ENCODE data around the gene SLC9A9. TPM values are rescaled to one million over a fixed set of nuclear protein-coding genes. Genes with fewer than 3 reads are reported as not detected.

The SLC9A9 gene
- total and polyA plus RNA-seq, 2 of the 8 experiments (the other 6 are each of a cell fraction or from before 2014, with no cell fraction given), result 0.48 to 1.1 TPM

GRCh38 chr3:143382816-143383215 lies 465.5 kb downstream of the SLC9A9 start:
- no peak overlapping the region for H3K14ac ChIP-seq (ENCODE audit: insufficient read length)
- no peak overlapping the region for H3K27ac ChIP-seq (ENCODE audit: low read depth, low read length)
- TF ChIP-seq HDAC6 (IDR thresholded peaks at IDR 0.05; ENCODE audit: low read depth, low read length) (no peak), POU5F1 (IDR thresholded peaks at IDR 0.05; ENCODE audit: low read depth, low read length) (no peak), HDAC2 (IDR thresholded peaks at IDR 0.05; ENCODE audit: borderline replicate concordance in 1 of 2, low read depth in 2 of 2, low read length in 2 of 2) (no peak)
- H2AK5ac ChIP-seq (ENCODE audit: low read depth, low read length), result no peak overlapping the region
- no peaks in the 10 kb centered on the region for H3K27me3 ChIP-seq (replicated peaks in 1 of 4; ENCODE audit: control insufficient read depth in 3 of 4, extremely low read depth in 1 of 4, insufficient read depth in 3 of 4, low read length in 3 of 4)
- no peaks in the 10 kb centered on the region for H4K20me1 ChIP-seq (replicated peaks in 1 of 2; ENCODE audit: control insufficient read depth in 1 of 2, insufficient read depth in 2 of 2, low read length in 2 of 2)
- no peaks in the 10 kb centered on the region for H3K79me1 ChIP-seq (ENCODE audit: low read depth, low read length)
- ChIA-PET CTCF (ENCODE audit: partially characterized antibody) (interaction anchor here (1.1 kb wide), 1 partner anchor 291 kb away, joined by 5 read pairs; no protein-coding TSS in a partner anchor), POLR2A (ENCODE audit: partially characterized antibody) (no interaction called here)
- H3K4me3 ChIP-seq (ENCODE audit: extremely low read depth in 1 of 4, insufficient read depth in 2 of 4, low read depth in 3 of 4, low read length in 4 of 4), result no peak overlapping the region
- H3K36me3 ChIP-seq (ENCODE audit: control insufficient read depth in 2 of 4, insufficient read depth in 4 of 4, low read length in 3 of 4), result no peaks in the 10 kb centered on the region
- no peak overlapping the region for H3K23ac ChIP-seq (ENCODE audit: insufficient read length)
- no peak overlapping the region for H4K5ac ChIP-seq (ENCODE audit: insufficient read length, low read depth, low read length)
- no peak overlapping the region for H2BK12ac ChIP-seq (ENCODE audit: low read depth, low read length)
- no peak for DNase-seq (ENCODE audit: low read depth in 1 of 2, low spot score in 2 of 2)
- no peak overlapping the region for H2BK20ac ChIP-seq (ENCODE audit: low read length)
- no peak overlapping the region for H2BK120ac ChIP-seq (replicated peaks; ENCODE audit: low read depth, low read length)
- H4K91ac ChIP-seq (replicated peaks; ENCODE audit: insufficient read length, low read length), result no peak overlapping the region
- no peak overlapping the region for H3K4me2 ChIP-seq (ENCODE audit: insufficient read depth in 1 of 2, low read depth in 2 of 2, low read length in 2 of 2)
- H3K79me2 ChIP-seq (ENCODE audit: control insufficient read depth in 1 of 2, insufficient read depth in 2 of 2, low read length in 2 of 2), result no peaks in the 10 kb centered on the region
- no peak overlapping the region for H3K18ac ChIP-seq (ENCODE audit: extremely low read depth, low read length)
- H3K23me2 ChIP-seq (ENCODE audit: low read depth, low read length), result no peaks in the 10 kb centered on the region
- no peak overlapping the region for H2BK5ac ChIP-seq (ENCODE audit: low read depth, low read length)
- H3K9ac ChIP-seq (replicated peaks in 1 of 4; ENCODE audit: extremely low read depth in 1 of 4, low read depth in 3 of 4, low read length in 3 of 4), result no peak overlapping the region
- H3K56ac ChIP-seq (replicated peaks; ENCODE audit: insufficient read length, low read depth, low read length), result no peak overlapping the region
- peaks cover 0 to 7% (median under 1%) of the 10 kb centered on the region in 4 experiments; a peak in 5 of 7 replicates for H3K4me1 ChIP-seq (replicated peaks in 1 of 4; ENCODE audit: control insufficient read depth in 3 of 4, insufficient read depth in 4 of 4, low read length in 3 of 4)
- H3K4ac ChIP-seq (replicated peaks; ENCODE audit: insufficient read length, low read depth, low read length), result no peak overlapping the region
- 91% methylated on average over 1 of the region's 1 CpG; no CpG with 5 or more reads in 1 of the 2 experiments for WGBS, 2 experiments (ENCODE audit: extremely low coverage in 1 of 2, insufficient coverage in 1 of 2, insufficient read length in 1 of 2, insufficient replicate concordance in 2 of 2, low coverage in 1 of 2, low lambda C conversion rate in 2 of 2, missing lambda C conversion rate in 1 of 2)
- no peak overlapping the region for H4K8ac ChIP-seq (ENCODE audit: extremely low read depth, insufficient read depth, low read length)
- H2AFZ ChIP-seq (ENCODE audit: low read length), result no peak overlapping the region
- no peak overlapping the region for H2BK15ac ChIP-seq (ENCODE audit: low read length)
- 0 out of 4 replicates have a peak, but pooled peaks cover 0 to 3% of the 10 kb centered on the region in 2 experiments for H3K9me3 ChIP-seq (ENCODE audit: insufficient read depth in 2 of 2, low read depth in 1 of 2, low read length in 1 of 2)
- no peak for FAIRE-seq
